HFFc6 (cell line): Measurements from ENCODE around the gene LATS1. TPM values are rescaled to one million over a fixed set of nuclear protein-coding genes. Genes with fewer than 3 reads are reported as not detected.

Experiments
- DNase-seq: peaks from one replicate; pipeline ENCODE4 v3.0.0-alpha.2; 2018
- H3K27ac Mint-ChIP-seq: 2 replicates; pipeline ENCODE4 v1.8.0; 2020; ENCODE audit warnings: mild to moderate bottlenecking, mixed read lengths
- H3K27me3 Mint-ChIP-seq: 2 replicates; pipeline ENCODE4 v1.8.0; 2021; ENCODE audit warnings: mild to moderate bottlenecking, moderate library complexity, mixed read lengths; ENCODE audit not compliant: insufficient read depth
- H3K36me3 Mint-ChIP-seq: 2 replicates; pipeline ENCODE4 v1.8.0; 2021; ENCODE audit warnings: low read depth, mixed read lengths
- H3K4me1 Mint-ChIP-seq: 2 replicates; pipeline ENCODE4 v1.8.0; 2020; ENCODE audit warnings: low read depth, mixed read lengths
- H3K4me3 Mint-ChIP-seq: 2 replicates; pipeline ENCODE4 v1.8.0; 2020; ENCODE audit warnings: mild to moderate bottlenecking, moderate library complexity, mixed read lengths
- H3K9me3 Mint-ChIP-seq: 2 replicates; pipeline ENCODE4 v1.8.0; 2020; ENCODE audit warnings: mild to moderate bottlenecking, mixed read lengths
- total RNA-seq, 6 experiments: library from RNA; stranded (reverse); fragmentation: NEBNext Ultra II Directional; extraction: Animal tissue kit (Norgen Biotek cat#: 25700); gene quantifications; 2 replicates in 1 of 6; 3 replicates in 5 of 6; pipeline ENCODE4 v1.2.3, GENCODE V29; 2021
- TF ChIP-seq, protein P1 (sequence below): fragments of 200-600 bp; sonication (generic); IDR thresholded peaks from 2 replicates; pipeline ENCODE4 v1.5.0; 2021; ENCODE audit warnings: antibody characterized with exemption, mild to moderate bottlenecking

The LATS1 gene
- total RNA-seq, 6 experiments from 2014 or later, result 17.8 to 22.2 (median 20.1) TPM

- Mint-ChIP-seq H3K4me3 (peak overlapping the region; percentile 88), H3K27me3 (no peaks in the 10 kb centered on the region; the same call in 1 of the 2 replicates), H3K27ac (peak overlapping the region; percentile 55), H3K4me1 (peaks cover 29% of the 10 kb centered on the region), H3K9me3 (no peaks in the 10 kb centered on the region), H3K36me3 (peaks cover 9% of the 10 kb centered on the region)
- no peak for DNase-seq
- TF ChIP-seq, protein P1, sequence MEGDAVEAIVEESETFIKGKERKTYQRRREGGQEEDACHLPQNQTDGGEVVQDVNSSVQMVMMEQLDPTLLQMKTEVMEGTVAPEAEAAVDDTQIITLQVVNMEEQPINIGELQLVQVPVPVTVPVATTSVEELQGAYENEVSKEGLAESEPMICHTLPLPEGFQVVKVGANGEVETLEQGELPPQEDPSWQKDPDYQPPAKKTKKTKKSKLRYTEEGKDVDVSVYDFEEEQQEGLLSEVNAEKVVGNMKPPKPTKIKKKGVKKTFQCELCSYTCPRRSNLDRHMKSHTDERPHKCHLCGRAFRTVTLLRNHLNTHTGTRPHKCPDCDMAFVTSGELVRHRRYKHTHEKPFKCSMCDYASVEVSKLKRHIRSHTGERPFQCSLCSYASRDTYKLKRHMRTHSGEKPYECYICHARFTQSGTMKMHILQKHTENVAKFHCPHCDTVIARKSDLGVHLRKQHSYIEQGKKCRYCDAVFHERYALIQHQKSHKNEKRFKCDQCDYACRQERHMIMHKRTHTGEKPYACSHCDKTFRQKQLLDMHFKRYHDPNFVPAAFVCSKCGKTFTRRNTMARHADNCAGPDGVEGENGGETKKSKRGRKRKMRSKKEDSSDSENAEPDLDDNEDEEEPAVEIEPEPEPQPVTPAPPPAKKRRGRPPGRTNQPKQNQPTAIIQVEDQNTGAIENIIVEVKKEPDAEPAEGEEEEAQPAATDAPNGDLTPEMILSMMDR, result no peak
Measured at GRCh38 chr6:149646599-149646998, 71.3 kb downstream of the LATS1 start.

DNA sequence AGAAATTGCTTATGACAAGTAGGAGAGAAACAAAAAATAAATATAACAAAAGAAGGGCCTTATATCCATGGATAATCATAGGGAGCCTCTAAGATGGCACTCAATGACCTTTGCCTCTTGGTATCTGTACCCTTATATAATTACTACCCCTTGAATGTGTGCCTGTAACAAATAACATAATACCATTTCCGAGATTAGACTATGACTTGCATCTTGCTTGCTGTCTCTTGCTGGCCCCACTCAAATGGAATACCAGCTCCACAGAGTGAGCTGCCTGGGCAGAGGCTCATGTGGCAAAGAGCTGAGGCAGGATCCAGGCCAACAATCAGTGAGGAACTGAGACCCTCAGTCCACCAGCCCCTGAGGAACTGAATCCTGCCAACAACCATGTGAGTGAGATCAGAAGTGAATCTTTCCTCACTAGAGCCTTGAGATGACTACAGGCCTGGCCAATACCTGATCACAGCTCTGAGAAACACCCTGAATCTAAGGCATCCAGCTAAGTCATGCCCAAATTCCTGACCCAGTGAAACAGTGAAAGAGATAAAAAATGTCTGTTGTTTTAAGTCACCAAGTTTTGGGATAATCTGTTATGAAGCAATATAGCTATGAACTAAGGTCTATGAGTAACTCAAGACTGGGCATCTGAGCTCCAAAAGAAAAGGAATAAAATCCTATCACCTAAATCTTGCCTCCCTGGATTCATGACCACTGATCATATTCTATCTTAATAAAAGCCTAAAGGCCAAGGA, 74.9 kb downstream of the LATS1 start:
- Mint-ChIP-seq H3K9me3 (no peaks in the 10 kb centered on the region), H3K4me1 (peaks cover 23% of the 10 kb centered on the region), H3K4me3 (no peak overlapping the region), H3K36me3 (peaks cover 12% of the 10 kb centered on the region), H3K27ac (peak overlapping the region; percentile 79), H3K27me3 (no peaks in the 10 kb centered on the region)
- DNase-seq, result peak; percentile 37
- TF ChIP-seq, protein P1, result no peak

DNA sequence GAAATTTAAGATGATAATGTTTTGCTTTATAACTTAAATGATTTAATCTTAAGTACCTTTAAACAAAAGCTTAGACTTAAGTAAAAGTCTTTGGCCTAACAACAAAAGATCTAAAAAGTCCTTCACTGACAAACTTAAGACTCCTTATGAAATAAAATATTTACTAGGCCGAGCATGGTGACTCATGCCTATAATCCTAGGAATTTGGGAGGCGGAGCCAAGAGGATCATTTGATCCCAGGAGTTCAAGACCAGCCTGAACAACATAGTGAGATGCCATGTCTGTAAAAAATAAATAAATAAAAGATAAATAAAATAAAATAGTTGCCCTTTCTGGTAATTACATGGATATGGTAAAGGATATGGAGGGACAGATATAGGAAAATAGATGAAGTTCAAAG, 81.8 kb downstream of the LATS1 start:
- Mint-ChIP-seq H3K4me1 (no peaks in the 10 kb centered on the region), H3K4me3 (no peak overlapping the region), H3K36me3 (no peaks in the 10 kb centered on the region), H3K27ac (no peak overlapping the region), H3K27me3 (no peaks in the 10 kb centered on the region), H3K9me3 (no peaks in the 10 kb centered on the region)
- peak; percentile 38 for DNase-seq
- TF ChIP-seq, protein P1, result no peak

- H3K4me3 Mint-ChIP-seq, result no peak overlapping the region
- peaks cover 3% of the 10 kb centered on the region for H3K36me3 Mint-ChIP-seq
- no peak overlapping the region for H3K27ac Mint-ChIP-seq
- no peaks in the 10 kb centered on the region for H3K4me1 Mint-ChIP-seq
- no peak for DNase-seq
- no peaks in the 10 kb centered on the region for H3K27me3 Mint-ChIP-seq
- H3K9me3 Mint-ChIP-seq, result no peaks in the 10 kb centered on the region
- TF ChIP-seq, protein P1, result no peak
Measured at GRCh38 chr6:149634315-149634714, 83.6 kb downstream of the LATS1 start.

DNA sequence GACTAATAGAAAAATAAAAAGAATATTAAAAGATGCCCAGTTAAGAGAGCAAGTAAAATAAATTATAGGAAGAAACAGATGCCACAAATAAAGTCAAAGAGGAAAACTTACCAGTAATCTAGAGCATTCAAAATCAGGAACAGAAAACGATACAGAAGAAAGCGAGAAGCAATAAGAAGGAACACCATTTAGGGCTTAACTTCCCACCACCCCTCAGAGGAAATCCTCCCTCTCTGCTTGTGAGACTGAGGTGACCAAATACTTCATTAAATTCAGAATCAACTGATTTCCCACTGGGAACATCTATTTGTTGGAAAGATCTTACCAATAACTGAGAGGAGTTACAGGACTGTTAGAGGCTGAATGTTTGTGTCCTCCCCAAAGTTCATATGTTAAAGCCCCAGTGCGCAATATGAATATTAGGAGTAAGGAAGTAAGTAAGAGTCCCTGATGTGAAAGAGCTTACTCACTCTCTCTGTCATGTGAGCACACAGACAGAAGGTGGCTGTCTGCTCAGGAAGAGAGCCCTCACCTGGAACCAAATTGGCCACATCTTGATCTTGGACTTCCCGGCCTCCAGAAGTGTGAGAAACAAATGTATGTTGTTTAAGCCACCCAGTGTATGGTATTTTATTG, 88.9 kb downstream of the LATS1 start:
- Mint-ChIP-seq H3K4me1 (no peaks in the 10 kb centered on the region), H3K9me3 (no peaks in the 10 kb centered on the region)

More for the DNA sequence above, 88.9 kb downstream of the LATS1 start:
- no peak for DNase-seq
- Mint-ChIP-seq H3K36me3 (peaks cover 12% of the 10 kb centered on the region), H3K27ac (no peak overlapping the region), H3K4me3 (no peak overlapping the region), H3K27me3 (peaks cover 2% of the 10 kb centered on the region; the same call in 1 of the 2 replicates)
- TF ChIP-seq, protein P1, result no peak
